ENCODE results near the gene OR4S2. TPM values are rescaled to one million over a fixed set of nuclear protein-coding genes. Genes with fewer than 3 reads are reported as not detected.

Gene OR4S2
- total RNA-seq, 1 donor from 2014 or later = not detected

DNA sequence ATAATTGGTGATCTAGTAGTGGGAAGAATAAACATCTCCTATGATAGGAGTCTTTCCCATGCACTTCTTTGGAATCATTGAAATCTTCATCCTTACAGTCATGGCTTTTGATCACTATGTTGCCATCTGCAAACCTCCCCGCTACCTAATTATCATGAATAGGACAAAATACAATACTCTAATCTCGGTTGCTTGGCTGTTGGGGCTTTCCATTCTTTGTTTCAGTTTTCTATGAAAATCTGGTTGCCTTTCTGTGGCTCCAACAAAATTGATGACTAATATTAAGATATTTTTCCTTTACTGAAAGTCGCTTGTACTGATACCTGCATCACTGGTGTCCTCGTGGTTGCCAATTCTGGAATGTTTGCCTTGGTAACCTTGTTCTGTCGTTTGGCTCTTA, 25.7 kb downstream of the OR4S2 start:
- no peak for FAIRE-seq
- peaks cover 2% of the 10 kb centered on the region for H3K9me3 Mint-ChIP-seq (ENCODE audit: unreplicated experiment)
- no peak overlapping the region for H2AFZ ChIP-seq (ENCODE audit: low read depth, low read length)
- no peaks in the 10 kb centered on the region for H4K20me1 ChIP-seq (ENCODE audit: insufficient read depth, low read length)
- no peak overlapping the region for H3K4me3 Mint-ChIP-seq (ENCODE audit: unreplicated experiment)
- H3K27me3 Mint-ChIP-seq (ENCODE audit: low read depth, unreplicated experiment) = no peaks in the 10 kb centered on the region
- no peaks in the 10 kb centered on the region for H3K4me1 ChIP-seq (ENCODE audit: insufficient read depth, low read length)
- no peak for DNase-seq (ENCODE audit: low read depth)
- no peaks in the 10 kb centered on the region for H3K79me2 ChIP-seq (ENCODE audit: insufficient read depth, low read length)
- H3K27ac Mint-ChIP-seq (ENCODE audit: unreplicated experiment) = no peak overlapping the region
- H3K4me3 ChIP-seq (ENCODE audit: insufficient read depth, low read depth, low read length) = no peak overlapping the region
- H3K27ac ChIP-seq (ENCODE audit: low read depth, low read length) = no peak overlapping the region
- no peaks in the 10 kb centered on the region for H3K4me1 Mint-ChIP-seq (ENCODE audit: low read depth, unreplicated experiment)
- H3K27me3 ChIP-seq (ENCODE audit: insufficient read depth, low read length) = no peaks in the 10 kb centered on the region
- TF ChIP-seq, protein P1, sequence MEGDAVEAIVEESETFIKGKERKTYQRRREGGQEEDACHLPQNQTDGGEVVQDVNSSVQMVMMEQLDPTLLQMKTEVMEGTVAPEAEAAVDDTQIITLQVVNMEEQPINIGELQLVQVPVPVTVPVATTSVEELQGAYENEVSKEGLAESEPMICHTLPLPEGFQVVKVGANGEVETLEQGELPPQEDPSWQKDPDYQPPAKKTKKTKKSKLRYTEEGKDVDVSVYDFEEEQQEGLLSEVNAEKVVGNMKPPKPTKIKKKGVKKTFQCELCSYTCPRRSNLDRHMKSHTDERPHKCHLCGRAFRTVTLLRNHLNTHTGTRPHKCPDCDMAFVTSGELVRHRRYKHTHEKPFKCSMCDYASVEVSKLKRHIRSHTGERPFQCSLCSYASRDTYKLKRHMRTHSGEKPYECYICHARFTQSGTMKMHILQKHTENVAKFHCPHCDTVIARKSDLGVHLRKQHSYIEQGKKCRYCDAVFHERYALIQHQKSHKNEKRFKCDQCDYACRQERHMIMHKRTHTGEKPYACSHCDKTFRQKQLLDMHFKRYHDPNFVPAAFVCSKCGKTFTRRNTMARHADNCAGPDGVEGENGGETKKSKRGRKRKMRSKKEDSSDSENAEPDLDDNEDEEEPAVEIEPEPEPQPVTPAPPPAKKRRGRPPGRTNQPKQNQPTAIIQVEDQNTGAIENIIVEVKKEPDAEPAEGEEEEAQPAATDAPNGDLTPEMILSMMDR (IDR thresholded peaks at IDR 0.05; ENCODE audit: insufficient read depth, low read depth, low read length) = no peak
- TF ChIP-seq EZH2 (IDR thresholded peaks at IDR 0.05; ENCODE audit: insufficient read depth, low read length) = no peak
- peaks cover 6% of the 10 kb centered on the region for H3K9me3 ChIP-seq (ENCODE audit: insufficient read depth, low read depth, low read length)
- no peak overlapping the region for H3K9ac ChIP-seq (ENCODE audit: low read length)
- no peak overlapping the region for H3K4me2 ChIP-seq (ENCODE audit: low read length)
- no peaks in the 10 kb centered on the region for H3K36me3 ChIP-seq (ENCODE audit: insufficient read depth, low read length)
- H3K36me3 Mint-ChIP-seq (ENCODE audit: low read depth, unreplicated experiment) = no peaks in the 10 kb centered on the region

DNA sequence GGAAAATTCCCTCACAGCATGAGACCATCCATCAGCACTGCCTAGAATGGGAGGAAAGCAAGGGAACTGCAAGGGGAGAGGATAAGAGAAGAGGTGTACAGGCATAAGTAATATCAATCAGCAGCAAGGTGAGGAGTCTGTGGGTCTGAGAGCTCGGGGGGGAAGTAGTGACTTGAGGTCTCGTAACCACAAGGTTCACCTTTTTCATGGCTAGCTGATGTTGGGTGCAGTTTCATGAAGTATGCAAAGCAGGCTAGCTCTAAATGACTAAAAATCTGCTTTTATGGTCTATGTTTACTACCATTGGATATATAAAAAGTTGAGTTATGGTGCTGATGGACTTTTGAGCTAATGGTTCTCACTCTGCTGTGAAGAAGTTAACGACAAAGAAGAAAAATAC, 49.7 kb downstream of the OR4S2 start:
- Mint-ChIP-seq H3K9me3 (ENCODE audit: unreplicated experiment) (peaks cover 7% of the 10 kb centered on the region), H3K4me1 (ENCODE audit: low read depth, unreplicated experiment) (no peaks in the 10 kb centered on the region), H3K27ac (ENCODE audit: unreplicated experiment) (no peak overlapping the region), H3K36me3 (ENCODE audit: low read depth, unreplicated experiment) (no peaks in the 10 kb centered on the region), H3K27me3 (ENCODE audit: low read depth, unreplicated experiment) (no peaks in the 10 kb centered on the region), H3K4me3 (ENCODE audit: unreplicated experiment) (no peak overlapping the region)
- Histone ChIP-seq H2AFZ (ENCODE audit: low read depth, low read length) (no peak overlapping the region), H3K9me3 (ENCODE audit: insufficient read depth, low read depth, low read length) (peaks cover 16% of the 10 kb centered on the region), H3K27ac (ENCODE audit: low read depth, low read length) (no peak overlapping the region), H4K20me1 (ENCODE audit: insufficient read depth, low read length) (no peaks in the 10 kb centered on the region), H3K4me1 (ENCODE audit: insufficient read depth, low read length) (no peaks in the 10 kb centered on the region), H3K4me2 (ENCODE audit: low read length) (no peak overlapping the region), H3K79me2 (ENCODE audit: insufficient read depth, low read length) (no peaks in the 10 kb centered on the region), H3K4me3 (ENCODE audit: insufficient read depth, low read depth, low read length) (no peak overlapping the region), H3K36me3 (ENCODE audit: insufficient read depth, low read length) (no peaks in the 10 kb centered on the region), H3K27me3 (ENCODE audit: insufficient read depth, low read length) (no peaks in the 10 kb centered on the region), H3K9ac (ENCODE audit: low read length) (no peak overlapping the region)
- TF ChIP-seq EZH2 (IDR thresholded peaks at IDR 0.05; ENCODE audit: insufficient read depth, low read length) = no peak
- TF ChIP-seq, protein P1 (IDR thresholded peaks at IDR 0.05; ENCODE audit: insufficient read depth, low read depth, low read length) = no peak
- FAIRE-seq (no peak), DNase-seq (ENCODE audit: low read depth) (no peak)

DNA sequence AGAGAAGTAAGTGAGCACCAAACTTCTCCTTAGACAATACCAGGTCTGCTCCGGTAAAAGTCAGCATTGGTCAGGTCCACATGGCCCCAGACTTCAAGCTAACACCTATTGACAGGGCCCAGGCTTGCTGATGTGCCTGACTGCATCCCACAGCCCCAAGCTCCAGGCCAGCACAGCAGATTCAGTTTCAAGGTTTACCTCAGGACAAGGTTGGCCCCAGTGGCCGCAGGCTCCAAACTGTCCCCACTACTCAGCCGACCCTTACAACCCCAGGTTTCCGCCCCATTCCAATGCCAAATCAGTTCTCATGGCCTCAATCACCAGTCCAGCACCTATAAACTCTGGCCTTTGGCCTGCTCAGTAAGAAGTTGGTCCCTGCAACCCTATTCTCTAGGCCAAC, 53.3 kb downstream of the OR4S2 start:
- no peaks in the 10 kb centered on the region for H3K4me1 Mint-ChIP-seq (ENCODE audit: low read depth, unreplicated experiment)
- no peaks in the 10 kb centered on the region for H3K27me3 Mint-ChIP-seq (ENCODE audit: low read depth, unreplicated experiment)
- DNase-seq (ENCODE audit: low read depth) (no peak), FAIRE-seq (no peak)
- peaks cover 10% of the 10 kb centered on the region for H3K9me3 Mint-ChIP-seq (ENCODE audit: unreplicated experiment)
- no peak overlapping the region for H3K4me2 ChIP-seq (ENCODE audit: low read length)
- H4K20me1 ChIP-seq (ENCODE audit: insufficient read depth, low read length) = no peaks in the 10 kb centered on the region
- H3K4me3 Mint-ChIP-seq (ENCODE audit: unreplicated experiment) = no peak overlapping the region
- no peaks in the 10 kb centered on the region for H3K4me1 ChIP-seq (ENCODE audit: insufficient read depth, low read length)
- H3K9ac ChIP-seq (ENCODE audit: low read length) = no peak overlapping the region
- no peak overlapping the region for H2AFZ ChIP-seq (ENCODE audit: low read depth, low read length)
- no peak for TF ChIP-seq EZH2 (IDR thresholded peaks at IDR 0.05; ENCODE audit: insufficient read depth, low read length)
- TF ChIP-seq, protein P1 (IDR thresholded peaks at IDR 0.05; ENCODE audit: insufficient read depth, low read depth, low read length) = no peak
- H3K4me3 ChIP-seq (ENCODE audit: insufficient read depth, low read depth, low read length) = no peak overlapping the region
- H3K9me3 ChIP-seq (ENCODE audit: insufficient read depth, low read depth, low read length) = peaks cover 16% of the 10 kb centered on the region
- no peaks in the 10 kb centered on the region for H3K36me3 ChIP-seq (ENCODE audit: insufficient read depth, low read length)
- H3K27me3 ChIP-seq (ENCODE audit: insufficient read depth, low read length) = no peaks in the 10 kb centered on the region
- H3K79me2 ChIP-seq (ENCODE audit: insufficient read depth, low read length) = no peaks in the 10 kb centered on the region
- no peak overlapping the region for H3K27ac Mint-ChIP-seq (ENCODE audit: unreplicated experiment)
- no peaks in the 10 kb centered on the region for H3K36me3 Mint-ChIP-seq (ENCODE audit: low read depth, unreplicated experiment)
- no peak overlapping the region for H3K27ac ChIP-seq (ENCODE audit: low read depth, low read length)

Other genes starting within 250 kb of the OR4S2 start
- not detected in 2 replicates for gene OR4C15, start 93.9 kb upstream of the OR4S2 start, total RNA-seq
- not detected in 2 replicates for gene OR4C16, start 76.2 kb upstream of the OR4S2 start, total RNA-seq
- not detected in 2 replicates for gene OR4C11, start 40.7 kb upstream of the OR4S2 start, total RNA-seq
- gene OR4P4, start 13.2 kb upstream of the OR4S2 start, total RNA-seq = not detected in 2 replicates
- not detected in 2 replicates for gene OR4C6, start 13.9 kb downstream of the OR4S2 start, total RNA-seq
- gene OR5D13, start 125.1 kb downstream of the OR4S2 start, total RNA-seq = not detected in 2 replicates
- not detected in 2 replicates for gene OR5D14, start 147.2 kb downstream of the OR4S2 start, total RNA-seq
- gene OR5L1, start 163.0 kb downstream of the OR4S2 start, total RNA-seq = not detected in 2 replicates
- gene OR5D18, start 171.3 kb downstream of the OR4S2 start, total RNA-seq = not detected in 2 replicates
- gene OR5L2, start 178.9 kb downstream of the OR4S2 start, total RNA-seq = not detected in 2 replicates
- gene OR5D16, start 190.4 kb downstream of the OR4S2 start, total RNA-seq = not detected in 2 replicates
- gene TRIM51, start 235.0 kb downstream of the OR4S2 start, total RNA-seq = not detected in 2 replicates